C4-2B (cell line): ENCODE measurements around the gene ZFR.

Experiments used
- ZFX ChIP-seq: fragments of 450-650 bp; IDR thresholded peaks from 2 replicates; pipeline ENCODE4 v1.6.1; 2017
- TF ChIP-seq, protein P1 (sequence below): fragments of 450-650 bp; conservative IDR thresholded peaks from 2 replicates; pipeline ENCODE4 v1.5.1; 2017; ENCODE audit warnings: mild to moderate bottlenecking

DNA sequence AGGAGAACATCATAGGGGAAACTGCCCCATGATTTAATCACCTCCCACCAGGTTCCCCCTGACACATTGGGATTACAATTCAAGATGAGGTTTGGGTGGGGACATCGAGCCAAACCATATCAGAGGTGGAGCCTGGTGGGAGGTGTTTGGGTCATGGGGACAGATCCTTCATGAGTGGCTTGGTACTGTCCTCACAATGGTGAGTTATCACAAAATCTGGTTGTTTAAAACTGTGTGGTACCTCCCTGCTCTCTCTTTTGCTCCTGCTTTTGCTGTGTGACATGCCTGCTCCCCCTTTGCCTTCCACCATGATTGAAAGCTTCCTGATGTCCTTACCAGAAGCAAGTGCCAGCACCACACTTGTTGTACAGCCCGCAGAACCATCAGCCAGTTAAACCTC is 16.2 kb upstream of the ZFR start:
- TF ChIP-seq, protein P1, sequence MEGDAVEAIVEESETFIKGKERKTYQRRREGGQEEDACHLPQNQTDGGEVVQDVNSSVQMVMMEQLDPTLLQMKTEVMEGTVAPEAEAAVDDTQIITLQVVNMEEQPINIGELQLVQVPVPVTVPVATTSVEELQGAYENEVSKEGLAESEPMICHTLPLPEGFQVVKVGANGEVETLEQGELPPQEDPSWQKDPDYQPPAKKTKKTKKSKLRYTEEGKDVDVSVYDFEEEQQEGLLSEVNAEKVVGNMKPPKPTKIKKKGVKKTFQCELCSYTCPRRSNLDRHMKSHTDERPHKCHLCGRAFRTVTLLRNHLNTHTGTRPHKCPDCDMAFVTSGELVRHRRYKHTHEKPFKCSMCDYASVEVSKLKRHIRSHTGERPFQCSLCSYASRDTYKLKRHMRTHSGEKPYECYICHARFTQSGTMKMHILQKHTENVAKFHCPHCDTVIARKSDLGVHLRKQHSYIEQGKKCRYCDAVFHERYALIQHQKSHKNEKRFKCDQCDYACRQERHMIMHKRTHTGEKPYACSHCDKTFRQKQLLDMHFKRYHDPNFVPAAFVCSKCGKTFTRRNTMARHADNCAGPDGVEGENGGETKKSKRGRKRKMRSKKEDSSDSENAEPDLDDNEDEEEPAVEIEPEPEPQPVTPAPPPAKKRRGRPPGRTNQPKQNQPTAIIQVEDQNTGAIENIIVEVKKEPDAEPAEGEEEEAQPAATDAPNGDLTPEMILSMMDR: no peak
- TF ChIP-seq ZFX: no peak
